Fibroblast of lung (primary cell): ENCODE measurements around the gene ARSJ. TPM values are rescaled to one million over a fixed set of nuclear protein-coding genes. Genes with fewer than 3 reads are reported as not detected.

Source experiments
- DNase-seq, 2 donors: peaks; one replicate each; pipeline versions ENCODE4 v3.0.0 to v3.0.0-alpha.2; 2010; ENCODE audit warnings: low read depth in 2 of 2
- H2AFZ ChIP-seq: 2 replicates; pipeline ENCODE4 v1.5.1; 2012; ENCODE audit warnings: low read length, control low read depth, inconsistent platforms
- H3K27ac ChIP-seq: 2 replicates; pipeline ENCODE4 v1.5.1; 2011; ENCODE audit warnings: low read length, control low read depth; ENCODE audit not compliant: insufficient read depth
- H3K27me3 ChIP-seq: 2 replicates; pipeline ENCODE4 v1.5.1; 2011; ENCODE audit warnings: mild to moderate bottlenecking, low read length; ENCODE audit not compliant: control insufficient read depth, insufficient read depth
- H3K36me3 ChIP-seq: 2 replicates; pipeline ENCODE4 v1.5.1; 2011; ENCODE audit warnings: low read length; ENCODE audit not compliant: control insufficient read depth, insufficient read depth
- H3K4me1 ChIP-seq: 2 replicates; pipeline ENCODE4 v1.5.1; 2011; ENCODE audit warnings: low read length; ENCODE audit not compliant: control insufficient read depth, insufficient read depth; ENCODE audit errors: extremely low read depth
- H3K4me2 ChIP-seq: 2 replicates; pipeline ENCODE4 v1.5.1; 2011; ENCODE audit warnings: low read length, control low read depth; ENCODE audit not compliant: insufficient read depth; ENCODE audit errors: extremely low read depth
- H3K4me3 ChIP-seq, 4 experiments: fragments of 200-600 bp in 1 of 4; sonication (generic) in 1 of 4; replicated peaks in 1 of 4; 2 replicates each; pipeline ENCODE4 v1.5.1; 2011 to 2016; ENCODE audit warnings: low read length in 4 of 4, low read depth in 3 of 4, mild to moderate bottlenecking in 3 of 4, control low read depth in 2 of 4, inconsistent platforms in 1 of 4, mixed read lengths in 1 of 4; ENCODE audit not compliant: insufficient read depth in 1 of 4; ENCODE audit errors: control extremely low read depth in 1 of 4
- H3K79me2 ChIP-seq: 2 replicates; pipeline ENCODE4 v1.5.1; 2012; ENCODE audit warnings: mild to moderate bottlenecking, low read length, inconsistent platforms; ENCODE audit not compliant: control insufficient read depth, insufficient read depth
- H3K9ac ChIP-seq: 2 replicates; pipeline ENCODE4 v1.5.1; 2011; ENCODE audit warnings: mild to moderate bottlenecking, low read length, control low read depth; ENCODE audit not compliant: insufficient read depth
- H3K9me3 ChIP-seq: 2 replicates; pipeline ENCODE4 v1.5.1; 2012; ENCODE audit warnings: low read depth, low read length; ENCODE audit not compliant: control insufficient read depth, insufficient read depth
- H4K20me1 ChIP-seq: 2 replicates; pipeline ENCODE4 v1.5.1; 2011; ENCODE audit warnings: low read length; ENCODE audit not compliant: control insufficient read depth, insufficient read depth; ENCODE audit errors: extremely low read depth
- CTCF ChIP-seq, 2 donors: IDR thresholded peaks in 1 of 2; conservative IDR thresholded peaks in 1 of 2; 1 replicate in 1 of 2; 2 replicates in 1 of 2; pipeline ENCODE4 v1.5.1; 2011 to 2012; ENCODE audit warnings: low read length in 2 of 2, control low read depth in 1 of 2, inconsistent platforms in 1 of 2, low read depth in 1 of 2, mild to moderate bottlenecking in 1 of 2
- EZH2 ChIP-seq: IDR thresholded peaks from 2 replicates; pipeline ENCODE4 v1.5.1; 2012; ENCODE audit warnings: low read length, control low read depth, mild to moderate bottlenecking; ENCODE audit errors: missing control alignments
- polyA plus RNA-seq, 2 donors: library from polyadenylated mRNA; depleted of rRNA in 1 of 2; stranded (reverse) in 1 of 2; unstranded in 1 of 2; fragments of >200 nt; gene quantifications; 2 replicates each; pipeline ENCODE4 v1.2.1, GENCODE V29; 2011 to 2012; ENCODE audit warnings: missing spikeins in 1 of 2
- total RNA-seq: library from RNA; depleted of rRNA; stranded (reverse); fragments of >200 nt; gene quantifications from 2 replicates; pipeline ENCODE4 v1.2.1, GENCODE V29; 2014

ARSJ gene
- total and polyA plus RNA-seq, 2 donors (not counting 1 experiment from before 2014, with no cell fraction given), result 51.1 to 56.6 TPM

- no peak overlapping the region for H3K4me2 ChIP-seq
- peaks cover 56% of the 10 kb centered on the region for H3K79me2 ChIP-seq
- no peak overlapping the region for H3K9ac ChIP-seq
- H2AFZ ChIP-seq, result no peak overlapping the region
- no peaks in the 10 kb centered on the region for H3K36me3 ChIP-seq
- DNase-seq, result peak; percentile 32 to 74
- no peak overlapping the region for H3K27ac ChIP-seq
- peaks cover 4% of the 10 kb centered on the region for H3K4me1 ChIP-seq
- H3K27me3 ChIP-seq, result no peaks in the 10 kb centered on the region
- H3K4me3 ChIP-seq, result no peak overlapping the region
- H4K20me1 ChIP-seq, result no peaks in the 10 kb centered on the region
- no peak for TF ChIP-seq CTCF (conservative IDR thresholded peaks at IDR 0.05 in 1 of 2, IDR thresholded peaks at IDR 0.05 in 1 of 2; ENCODE audit: low read depth in 1 of 2, low read length in 2 of 2)
- no peak for TF ChIP-seq EZH2
- H3K9me3 ChIP-seq, result no peaks in the 10 kb centered on the region
These were observed 59.8 kb downstream of the ARSJ start for GRCh38 chr4:113919611-113920010.

- no peak overlapping the region for H3K27ac ChIP-seq
- H2AFZ ChIP-seq, result no peak overlapping the region
- peaks cover 52% of the 10 kb centered on the region for H3K79me2 ChIP-seq
- H3K4me2 ChIP-seq, result no peak overlapping the region
- H3K27me3 ChIP-seq, result no peaks in the 10 kb centered on the region
- no peaks in the 10 kb centered on the region for H4K20me1 ChIP-seq
- no peaks in the 10 kb centered on the region for H3K9me3 ChIP-seq
- no peak overlapping the region for H3K4me3 ChIP-seq
- H3K36me3 ChIP-seq, result no peaks in the 10 kb centered on the region
- H3K9ac ChIP-seq, result no peak overlapping the region
- peaks cover 4% of the 10 kb centered on the region for H3K4me1 ChIP-seq
- TF ChIP-seq EZH2 (no peak), CTCF (conservative IDR thresholded peaks at IDR 0.05 in 1 of 2, IDR thresholded peaks at IDR 0.05 in 1 of 2; ENCODE audit: low read depth in 1 of 2, low read length in 2 of 2) (no peak)
- no peak for DNase-seq
These were observed 60.3 kb downstream of the ARSJ start for GRCh38 chr4:113919145-113919544.

- Histone ChIP-seq H3K4me1 (no peaks in the 10 kb centered on the region), H3K4me3 (no peak overlapping the region), H3K79me2 (peaks cover 19% of the 10 kb centered on the region), H4K20me1 (no peaks in the 10 kb centered on the region), H3K9me3 (no peaks in the 10 kb centered on the region), H2AFZ (no peak overlapping the region), H3K27me3 (no peaks in the 10 kb centered on the region), H3K36me3 (no peaks in the 10 kb centered on the region), H3K9ac (no peak overlapping the region), H3K27ac (no peak overlapping the region), H3K4me2 (no peak overlapping the region)
- TF ChIP-seq CTCF (conservative IDR thresholded peaks at IDR 0.05 in 1 of 2, IDR thresholded peaks at IDR 0.05 in 1 of 2; ENCODE audit: low read depth in 1 of 2, low read length in 2 of 2) (peak in 1 of 2 donors; percentile 9), EZH2 (no peak)
- DNase-seq, result peak in 1 of 2 donors; percentile 29
These were observed 70.6 kb downstream of the ARSJ start for GRCh38 chr4:113908829-113909228.
